ENCODE data around the gene COX7A1.

Gene COX7A1

DNA sequence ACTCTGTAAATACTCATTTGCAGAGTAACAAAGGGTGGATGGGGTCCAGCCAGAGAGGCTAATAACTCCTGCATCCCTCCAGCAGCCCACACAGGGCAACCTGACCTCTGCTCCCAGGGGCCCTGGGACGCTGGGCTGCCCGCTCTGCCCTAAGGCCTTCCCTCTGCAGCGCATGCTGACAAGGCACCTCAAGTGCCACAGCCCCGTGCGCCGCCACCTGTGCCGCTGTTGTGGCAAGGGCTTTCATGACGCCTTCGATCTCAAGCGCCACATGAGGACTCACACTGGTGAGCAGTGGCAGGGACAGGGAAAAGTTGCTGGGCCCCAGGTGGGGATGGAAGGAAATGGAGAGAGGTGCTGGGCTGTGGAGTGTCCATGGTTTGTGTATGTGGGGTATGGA is 39.6 kb downstream of the COX7A1 start:
- no peak for TF ChIP-seq REST (IDR thresholded peaks at IDR 0.05; ENCODE audit: insufficient read depth in 1 of 2, low read depth in 2 of 2, low read length in 2 of 2)
- no peak for TF ChIP-seq FOXP2 (optimal IDR thresholded peaks at IDR 0.05; ENCODE audit: borderline replicate concordance, extremely low read depth, extremely low read length, insufficient read depth)
- no peak for TF ChIP-seq SIN3A (IDR thresholded peaks at IDR 0.05; ENCODE audit: borderline replicate concordance, insufficient read depth, low read length)
- TF ChIP-seq POLR2AphosphoS5 (IDR thresholded peaks at IDR 0.05; ENCODE audit: low read depth, low read length) = no peak
- no peak for TF ChIP-seq TAF1 (IDR thresholded peaks at IDR 0.05; ENCODE audit: borderline replicate concordance, insufficient read depth, low read length)

- TF ChIP-seq REST (IDR thresholded peaks at IDR 0.05; ENCODE audit: insufficient read depth in 1 of 2, low read depth in 2 of 2, low read length in 2 of 2) (no peak), POLR2AphosphoS5 (IDR thresholded peaks at IDR 0.05; ENCODE audit: low read depth, low read length) (no peak), TAF1 (IDR thresholded peaks at IDR 0.05; ENCODE audit: borderline replicate concordance, insufficient read depth, low read length) (no peak), SIN3A (IDR thresholded peaks at IDR 0.05; ENCODE audit: borderline replicate concordance, insufficient read depth, low read length) (no peak)
Observed at GRCh38 chr19:36111200-36111539, 41.1 kb downstream of the COX7A1 start.

- TF ChIP-seq SIN3A (IDR thresholded peaks at IDR 0.05; ENCODE audit: borderline replicate concordance, insufficient read depth, low read length) = no peak
- TF ChIP-seq FOXP2 (optimal IDR thresholded peaks at IDR 0.05; ENCODE audit: borderline replicate concordance, extremely low read depth, extremely low read length, insufficient read depth) = no peak
- no peak for TF ChIP-seq TAF1 (IDR thresholded peaks at IDR 0.05; ENCODE audit: borderline replicate concordance, insufficient read depth, low read length)
- no peak for TF ChIP-seq POLR2AphosphoS5 (IDR thresholded peaks at IDR 0.05; ENCODE audit: low read depth, low read length)
- no peak for TF ChIP-seq REST (IDR thresholded peaks at IDR 0.05; ENCODE audit: insufficient read depth in 1 of 2, low read depth in 2 of 2, low read length in 2 of 2)
Observed at GRCh38 chr19:36110487-36111199, 41.6 kb downstream of the COX7A1 start, which contains the start of gene OVOL3. Gene OVOL3 (plus strand): TSS chr19:36111143. CDS start chr19:36111203, 60 bp downstream.

- no peak for TF ChIP-seq SIN3A (IDR thresholded peaks at IDR 0.05; ENCODE audit: borderline replicate concordance, insufficient read depth, low read length)
- no peak for TF ChIP-seq REST (IDR thresholded peaks at IDR 0.05; ENCODE audit: insufficient read depth in 1 of 2, low read depth in 2 of 2, low read length in 2 of 2)
- TF ChIP-seq FOXP2 (optimal IDR thresholded peaks at IDR 0.05; ENCODE audit: borderline replicate concordance, extremely low read depth, extremely low read length, insufficient read depth) = no peak
- TF ChIP-seq POLR2AphosphoS5 (IDR thresholded peaks at IDR 0.05; ENCODE audit: low read depth, low read length) = no peak
- TF ChIP-seq TAF1 (IDR thresholded peaks at IDR 0.05; ENCODE audit: borderline replicate concordance, insufficient read depth, low read length) = no peak
Observed at GRCh38 chr19:36108684-36109083, 43.6 kb downstream of the COX7A1 start.
